ENCODE results near the gene TSC22D4. TPM values are rescaled to one million over a fixed set of nuclear protein-coding genes. Genes with fewer than 3 reads are reported as not detected.
A peak's percentile ranks its signal among the peaks of the same experiment; 100 is the strongest.

Gene TSC22D4
- total and polyA plus RNA-seq, 9 of the 15 experiments (the other 6 are each of a cell fraction or from before 2014, with no cell fraction given): 0.37 to 107 (median 28.7) TPM

DNA sequence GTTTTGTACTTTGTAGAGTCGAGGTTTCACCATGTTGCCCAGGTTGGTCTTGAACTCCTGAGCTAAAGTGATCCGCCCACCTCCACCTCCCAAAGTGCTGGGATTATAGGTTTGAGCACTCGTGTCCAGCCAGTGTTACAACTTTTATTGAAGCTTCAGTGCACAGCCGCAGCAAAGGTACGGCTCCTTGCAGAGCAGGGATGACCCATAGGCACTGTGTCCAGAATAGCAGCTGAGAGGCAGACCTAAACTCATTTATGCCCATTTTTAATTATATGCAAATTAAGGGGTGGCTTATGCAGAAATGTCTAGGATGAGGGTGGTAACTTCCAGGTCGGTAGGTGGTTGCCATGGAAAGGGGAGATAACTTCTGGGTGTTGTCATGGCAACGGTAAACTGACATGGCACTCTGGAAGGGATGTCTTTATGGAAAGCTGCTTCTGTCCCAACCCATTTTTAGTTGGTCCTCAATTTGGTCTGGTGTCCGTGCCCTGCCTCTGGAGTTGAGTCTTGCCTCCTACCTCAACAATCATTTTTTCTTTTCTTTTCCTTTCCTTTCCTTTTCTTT is 27.4 kb upstream of the TSC22D4 start (continued):
- TF ChIP-seq, protein P1, sequence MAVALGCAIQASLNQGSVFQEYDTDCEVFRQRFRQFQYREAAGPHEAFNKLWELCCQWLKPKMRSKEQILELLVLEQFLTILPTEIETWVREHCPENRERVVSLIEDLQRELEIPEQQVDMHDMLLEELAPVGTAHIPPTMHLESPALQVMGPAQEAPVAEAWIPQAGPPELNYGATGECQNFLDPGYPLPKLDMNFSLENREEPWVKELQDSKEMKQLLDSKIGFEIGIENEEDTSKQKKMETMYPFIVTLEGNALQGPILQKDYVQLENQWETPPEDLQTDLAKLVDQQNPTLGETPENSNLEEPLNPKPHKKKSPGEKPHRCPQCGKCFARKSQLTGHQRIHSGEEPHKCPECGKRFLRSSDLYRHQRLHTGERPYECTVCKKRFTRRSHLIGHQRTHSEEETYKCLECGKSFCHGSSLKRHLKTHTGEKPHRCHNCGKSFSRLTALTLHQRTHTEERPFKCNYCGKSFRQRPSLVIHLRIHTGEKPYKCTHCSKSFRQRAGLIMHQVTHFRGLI (CRISPR knock-in tag; IDR thresholded peaks at IDR 0.05): no peak
- TF ChIP-seq MEF2A (IDR thresholded peaks at IDR 0.05; ENCODE audit: control insufficient read depth, low read depth, low read length) (no peak), ZNF253 (CRISPR knock-in tag; conservative IDR thresholded peaks at IDR 0.05) (no peak), KAT2B (IDR thresholded peaks at IDR 0.05; ENCODE audit: low read depth, low read length) (no peak), TCFL5 (CRISPR knock-in tag; conservative IDR thresholded peaks at IDR 0.05) (no peak), KDM2B (CRISPR knock-in tag; IDR thresholded peaks at IDR 0.05) (no peak), ZC3H8 (IDR thresholded peaks at IDR 0.05) (no peak)
- TF ChIP-seq, protein P2, sequence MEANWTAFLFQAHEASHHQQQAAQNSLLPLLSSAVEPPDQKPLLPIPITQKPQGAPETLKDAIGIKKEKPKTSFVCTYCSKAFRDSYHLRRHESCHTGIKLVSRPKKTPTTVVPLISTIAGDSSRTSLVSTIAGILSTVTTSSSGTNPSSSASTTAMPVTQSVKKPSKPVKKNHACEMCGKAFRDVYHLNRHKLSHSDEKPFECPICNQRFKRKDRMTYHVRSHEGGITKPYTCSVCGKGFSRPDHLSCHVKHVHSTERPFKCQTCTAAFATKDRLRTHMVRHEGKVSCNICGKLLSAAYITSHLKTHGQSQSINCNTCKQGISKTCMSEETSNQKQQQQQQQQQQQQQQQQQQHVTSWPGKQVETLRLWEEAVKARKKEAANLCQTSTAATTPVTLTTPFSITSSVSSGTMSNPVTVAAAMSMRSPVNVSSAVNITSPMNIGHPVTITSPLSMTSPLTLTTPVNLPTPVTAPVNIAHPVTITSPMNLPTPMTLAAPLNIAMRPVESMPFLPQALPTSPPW (CRISPR knock-in tag; IDR thresholded peaks at IDR 0.05): no peak
- TF ChIP-seq, protein P3, sequence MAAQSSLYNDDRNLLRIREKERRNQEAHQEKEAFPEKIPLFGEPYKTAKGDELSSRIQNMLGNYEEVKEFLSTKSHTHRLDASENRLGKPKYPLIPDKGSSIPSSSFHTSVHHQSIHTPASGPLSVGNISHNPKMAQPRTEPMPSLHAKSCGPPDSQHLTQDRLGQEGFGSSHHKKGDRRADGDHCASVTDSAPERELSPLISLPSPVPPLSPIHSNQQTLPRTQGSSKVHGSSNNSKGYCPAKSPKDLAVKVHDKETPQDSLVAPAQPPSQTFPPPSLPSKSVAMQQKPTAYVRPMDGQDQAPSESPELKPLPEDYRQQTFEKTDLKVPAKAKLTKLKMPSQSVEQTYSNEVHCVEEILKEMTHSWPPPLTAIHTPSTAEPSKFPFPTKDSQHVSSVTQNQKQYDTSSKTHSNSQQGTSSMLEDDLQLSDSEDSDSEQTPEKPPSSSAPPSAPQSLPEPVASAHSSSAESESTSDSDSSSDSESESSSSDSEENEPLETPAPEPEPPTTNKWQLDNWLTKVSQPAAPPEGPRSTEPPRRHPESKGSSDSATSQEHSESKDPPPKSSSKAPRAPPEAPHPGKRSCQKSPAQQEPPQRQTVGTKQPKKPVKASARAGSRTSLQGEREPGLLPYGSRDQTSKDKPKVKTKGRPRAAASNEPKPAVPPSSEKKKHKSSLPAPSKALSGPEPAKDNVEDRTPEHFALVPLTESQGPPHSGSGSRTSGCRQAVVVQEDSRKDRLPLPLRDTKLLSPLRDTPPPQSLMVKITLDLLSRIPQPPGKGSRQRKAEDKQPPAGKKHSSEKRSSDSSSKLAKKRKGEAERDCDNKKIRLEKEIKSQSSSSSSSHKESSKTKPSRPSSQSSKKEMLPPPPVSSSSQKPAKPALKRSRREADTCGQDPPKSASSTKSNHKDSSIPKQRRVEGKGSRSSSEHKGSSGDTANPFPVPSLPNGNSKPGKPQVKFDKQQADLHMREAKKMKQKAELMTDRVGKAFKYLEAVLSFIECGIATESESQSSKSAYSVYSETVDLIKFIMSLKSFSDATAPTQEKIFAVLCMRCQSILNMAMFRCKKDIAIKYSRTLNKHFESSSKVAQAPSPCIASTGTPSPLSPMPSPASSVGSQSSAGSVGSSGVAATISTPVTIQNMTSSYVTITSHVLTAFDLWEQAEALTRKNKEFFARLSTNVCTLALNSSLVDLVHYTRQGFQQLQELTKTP (IDR thresholded peaks at IDR 0.05; ENCODE audit: low read depth in 1 of 2, partially characterized antibody in 2 of 2): no peak
- TF ChIP-seq, protein P4, sequence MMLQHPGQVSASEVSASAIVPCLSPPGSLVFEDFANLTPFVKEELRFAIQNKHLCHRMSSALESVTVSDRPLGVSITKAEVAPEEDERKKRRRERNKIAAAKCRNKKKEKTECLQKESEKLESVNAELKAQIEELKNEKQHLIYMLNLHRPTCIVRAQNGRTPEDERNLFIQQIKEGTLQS (IDR thresholded peaks at IDR 0.05): no peak
- TF ChIP-seq, protein P4 (CRISPR knock-in tag; conservative IDR thresholded peaks at IDR 0.05): peak; percentile 64; the same call in 1 of the 2 replicates
- TF ChIP-seq, protein P5, sequence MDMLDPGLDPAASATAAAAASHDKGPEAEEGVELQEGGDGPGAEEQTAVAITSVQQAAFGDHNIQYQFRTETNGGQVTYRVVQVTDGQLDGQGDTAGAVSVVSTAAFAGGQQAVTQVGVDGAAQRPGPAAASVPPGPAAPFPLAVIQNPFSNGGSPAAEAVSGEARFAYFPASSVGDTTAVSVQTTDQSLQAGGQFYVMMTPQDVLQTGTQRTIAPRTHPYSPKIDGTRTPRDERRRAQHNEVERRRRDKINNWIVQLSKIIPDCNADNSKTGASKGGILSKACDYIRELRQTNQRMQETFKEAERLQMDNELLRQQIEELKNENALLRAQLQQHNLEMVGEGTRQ (CRISPR knock-in tag; IDR thresholded peaks at IDR 0.05): no peak

Measured in K562 (cell line).